K562 (cell line): ENCODE results near the gene YJU2. TPM values are rescaled to one million over a fixed set of nuclear protein-coding genes. Genes with fewer than 3 reads are reported as not detected.

Experiments
- ATF3 ChIP-seq, 2 experiments: fragments of 450-650 bp in 1 of 2; sonication (generic) in 1 of 2; formaldehyde crosslinking in 1 of 2; IDR thresholded peaks in 1 of 2; conservative IDR thresholded peaks in 1 of 2; 2 replicates each; pipeline versions ENCODE4 v1.6.1 to v1.8.1; 2016 to 2023; ENCODE audit warnings: mild to moderate bottlenecking in 2 of 2, moderate library complexity in 2 of 2, inconsistent platforms in 1 of 2, missing genetic modification reagents in 1 of 2
- BRD9 ChIP-seq: fragments of 450-650 bp; IDR thresholded peaks from 2 replicates; pipeline ENCODE4 v1.6.1; 2018; ENCODE audit warnings: low read depth; ENCODE audit not compliant: partially characterized antibody
- CEBPG ChIP-seq, 3 experiments: fragments of 200-800 bp in 1 of 3; sonication (Bioruptor generic) in 1 of 3; sonication (generic) in 1 of 3; formaldehyde crosslinking in 1 of 3; IDR thresholded peaks in 2 of 3; conservative IDR thresholded peaks in 1 of 3; 2 replicates each; pipeline versions ENCODE4 v1.6.1 to v1.8.0; 2016 to 2022; ENCODE audit warnings: missing compliant biosample characterization in 2 of 3, missing genetic modification characterization in 2 of 3, mild to moderate bottlenecking in 1 of 3, missing genetic modification reagents in 1 of 3
- CGGBP1 ChIP-seq: fragments of 250-450 bp; sonication (Bioruptor Pico); IDR thresholded peaks from 2 replicates; pipeline ENCODE4 v1.9.0; 2021; ENCODE audit warnings: mild to moderate bottlenecking
- CREM ChIP-seq: IDR thresholded peaks from 2 replicates; pipeline ENCODE4 v1.6.1; 2014; ENCODE audit warnings: antibody characterized with exemption, low read depth
- FOXP1 ChIP-seq: sonication (generic); formaldehyde crosslinking; IDR thresholded peaks from 2 replicates; pipeline ENCODE4 v1.8.0; 2022; ENCODE audit warnings: mild to moderate bottlenecking, missing genetic modification reagents
- L3MBTL2 ChIP-seq: fragments of 450-650 bp; IDR thresholded peaks from 2 replicates; pipeline ENCODE4 v1.6.1; 2016; ENCODE audit warnings: mild to moderate bottlenecking, moderate library complexity
- OTX1 ChIP-seq: fragments of 450-650 bp; formaldehyde crosslinking; IDR thresholded peaks from 2 replicates; pipeline ENCODE4 v1.4.0; 2022; ENCODE audit warnings: mild to moderate bottlenecking
- RAD21 ChIP-seq, 2 experiments: fragments of 250-450 bp in 1 of 2; fragments of 450-650 bp in 1 of 2; sonication (Bioruptor Pico) in 1 of 2; formaldehyde crosslinking in 1 of 2; IDR thresholded peaks in 1 of 2; conservative IDR thresholded peaks in 1 of 2; 2 replicates each; pipeline versions ENCODE4 v1.4.0 to v1.8.0; 2020 to 2022; ENCODE audit warnings: mild to moderate bottlenecking in 2 of 2, moderate library complexity in 1 of 2
- SP1 ChIP-seq: sonication (generic); formaldehyde crosslinking; IDR thresholded peaks from 2 replicates; pipeline ENCODE4 v1.8.1; 2022; ENCODE audit warnings: mild to moderate bottlenecking, missing genetic modification reagents
- ZNF445 ChIP-seq: fragments of 250-450 bp; sonication (Bioruptor Pico); IDR thresholded peaks from 2 replicates; pipeline ENCODE4 v1.4.0; 2020; ENCODE audit warnings: low read depth, mild to moderate bottlenecking, moderate library complexity
- polyA plus RNA-seq, 8 experiments: library from polyadenylated mRNA; depleted of rRNA in 4 of 8; stranded (reverse) in 5 of 8; unstranded in 3 of 8; fragments of >200 nt; fragmentation: Nextera tagmentation in 2 of 8; fragmentation: Illumina TruSeq in 1 of 8; extraction: Ambion mirVana in 2 of 8; extraction: Trizol in 1 of 8; gene quantifications; 2 replicates each; pipeline versions ENCODE4 v1.2.1 to v1.2.3, GENCODE V29; 2011 to 2014; ENCODE audit warnings: inconsistent platforms in 1 of 8, missing spikeins in 1 of 8
- total RNA-seq, 7 experiments: library from RNA; depleted of rRNA in 6 of 7; stranded (reverse); fragments of >200 nt in 6 of 7; fragmentation: Illumina TruSeq in 2 of 7; extraction: Trizol in 2 of 7; gene quantifications; 2 replicates each; pipeline versions ENCODE4 v1.2.1 to v1.2.3, GENCODE V29; 2011 to 2021; ENCODE audit warnings: low replicate concordance in 1 of 7
- TF ChIP-seq, protein P1 (sequence below), 2 experiments: fragments of 450-650 bp in 1 of 2; sonication (generic) in 1 of 2; formaldehyde crosslinking in 1 of 2; IDR thresholded peaks; 2 replicates each; pipeline versions ENCODE4 v1.7.1 to v1.9.0; 2016 to 2022; ENCODE audit warnings: inconsistent platforms in 1 of 2, mild to moderate bottlenecking in 1 of 2, missing genetic modification reagents in 1 of 2
- TF ChIP-seq, protein P2 (sequence below): fragments of 250-450 bp; sonication (Bioruptor Pico); IDR thresholded peaks from 2 replicates; pipeline ENCODE4 v1.5.0; 2021

YJU2 gene
- total and polyA plus RNA-seq, 9 of the 15 experiments (the other 6 are each of a cell fraction or from before 2014, with no cell fraction given) = 0.41 to 34.9 (median 19.3) TPM

DNA sequence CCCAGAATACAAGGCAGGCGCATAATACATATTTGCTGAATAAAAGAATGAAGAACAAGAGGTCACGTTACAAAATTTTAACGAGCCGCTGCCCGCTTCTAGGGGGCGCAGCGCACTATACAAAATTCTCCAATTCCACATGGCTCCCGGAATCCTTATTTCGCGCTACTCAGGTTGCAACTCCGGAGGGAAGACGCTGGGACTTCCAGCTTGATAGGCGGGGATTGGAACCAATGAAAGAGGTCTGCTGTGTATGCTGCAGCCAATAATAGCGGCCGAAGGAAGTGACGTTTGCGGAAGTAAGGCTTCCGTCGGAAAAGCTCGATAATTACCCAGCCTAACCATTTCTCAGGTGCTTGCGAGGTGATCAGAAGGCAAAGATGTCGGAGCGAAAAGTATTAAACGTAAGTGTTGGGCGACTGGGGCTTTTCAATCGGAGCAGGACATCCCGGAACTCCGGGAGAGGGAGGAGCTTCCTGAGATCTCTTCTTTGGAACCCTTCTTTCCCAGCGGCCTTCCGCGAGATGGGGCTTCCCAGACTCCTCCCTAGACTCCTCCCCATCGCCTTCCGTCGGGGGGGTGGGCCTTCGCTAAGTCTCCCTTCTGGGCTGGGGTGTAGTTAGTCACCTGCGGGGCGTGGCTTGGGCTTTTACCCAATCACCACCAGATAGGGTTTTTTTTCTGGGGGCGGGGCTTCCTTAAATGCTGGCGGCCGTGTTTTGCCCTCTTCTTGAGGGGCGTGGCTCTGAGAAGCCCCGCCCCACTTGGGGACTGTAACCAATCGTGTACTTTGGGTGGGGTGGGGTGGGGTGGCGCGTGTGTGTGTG is at the start of gene YJU2 (continued):
- TF ChIP-seq, protein P1, sequence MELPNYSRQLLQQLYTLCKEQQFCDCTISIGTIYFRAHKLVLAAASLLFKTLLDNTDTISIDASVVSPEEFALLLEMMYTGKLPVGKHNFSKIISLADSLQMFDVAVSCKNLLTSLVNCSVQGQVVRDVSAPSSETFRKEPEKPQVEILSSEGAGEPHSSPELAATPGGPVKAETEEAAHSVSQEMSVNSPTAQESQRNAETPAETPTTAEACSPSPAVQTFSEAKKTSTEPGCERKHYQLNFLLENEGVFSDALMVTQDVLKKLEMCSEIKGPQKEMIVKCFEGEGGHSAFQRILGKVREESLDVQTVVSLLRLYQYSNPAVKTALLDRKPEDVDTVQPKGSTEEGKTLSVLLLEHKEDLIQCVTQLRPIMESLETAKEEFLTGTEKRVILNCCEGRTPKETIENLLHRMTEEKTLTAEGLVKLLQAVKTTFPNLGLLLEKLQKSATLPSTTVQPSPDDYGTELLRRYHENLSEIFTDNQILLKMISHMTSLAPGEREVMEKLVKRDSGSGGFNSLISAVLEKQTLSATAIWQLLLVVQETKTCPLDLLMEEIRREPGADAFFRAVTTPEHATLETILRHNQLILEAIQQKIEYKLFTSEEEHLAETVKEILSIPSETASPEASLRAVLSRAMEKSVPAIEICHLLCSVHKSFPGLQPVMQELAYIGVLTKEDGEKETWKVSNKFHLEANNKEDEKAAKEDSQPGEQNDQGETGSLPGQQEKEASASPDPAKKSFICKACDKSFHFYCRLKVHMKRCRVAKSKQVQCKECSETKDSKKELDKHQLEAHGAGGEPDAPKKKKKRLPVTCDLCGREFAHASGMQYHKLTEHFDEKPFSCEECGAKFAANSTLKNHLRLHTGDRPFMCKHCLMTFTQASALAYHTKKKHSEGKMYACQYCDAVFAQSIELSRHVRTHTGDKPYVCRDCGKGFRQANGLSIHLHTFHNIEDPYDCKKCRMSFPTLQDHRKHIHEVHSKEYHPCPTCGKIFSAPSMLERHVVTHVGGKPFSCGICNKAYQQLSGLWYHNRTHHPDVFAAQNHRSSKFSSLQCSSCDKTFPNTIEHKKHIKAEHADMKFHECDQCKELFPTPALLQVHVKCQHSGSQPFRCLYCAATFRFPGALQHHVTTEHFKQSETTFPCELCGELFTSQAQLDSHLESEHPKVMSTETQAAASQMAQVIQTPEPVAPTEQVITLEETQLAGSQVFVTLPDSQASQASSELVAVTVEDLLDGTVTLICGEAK (IDR thresholded peaks at IDR 0.05) = peak; percentile 100
- TF ChIP-seq, protein P1 (CRISPR knock-in tag; IDR thresholded peaks at IDR 0.05) = no peak
- TF ChIP-seq, protein P2, sequence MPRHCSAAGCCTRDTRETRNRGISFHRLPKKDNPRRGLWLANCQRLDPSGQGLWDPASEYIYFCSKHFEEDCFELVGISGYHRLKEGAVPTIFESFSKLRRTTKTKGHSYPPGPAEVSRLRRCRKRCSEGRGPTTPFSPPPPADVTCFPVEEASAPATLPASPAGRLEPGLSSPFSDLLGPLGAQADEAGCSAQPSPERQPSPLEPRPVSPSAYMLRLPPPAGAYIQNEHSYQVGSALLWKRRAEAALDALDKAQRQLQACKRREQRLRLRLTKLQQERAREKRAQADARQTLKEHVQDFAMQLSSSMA (CRISPR knock-in tag) = no peak; the same call in 1 of the 2 replicates
- no peak for TF ChIP-seq CEBPG (CRISPR knock-in tag; IDR thresholded peaks at IDR 0.05)
- TF ChIP-seq CEBPG (tag; conservative IDR thresholded peaks at IDR 0.05 in 1 of 2, IDR thresholded peaks at IDR 0.05 in 1 of 2) = no peak
- peak; percentile 44 to 59; a peak in 3 of 4 replicates for TF ChIP-seq RAD21 (CRISPR knock-in tag; conservative IDR thresholded peaks at IDR 0.05 in 1 of 2, IDR thresholded peaks at IDR 0.05 in 1 of 2)
- 0 out of 2 replicates have a peak, but pooled peaks have one; percentile 42 for TF ChIP-seq OTX1
- TF ChIP-seq L3MBTL2 = peak; percentile 76; the same call in 1 of the 2 replicates
- 0 out of 2 replicates have a peak, but pooled peaks have one; percentile 8 for TF ChIP-seq CGGBP1 (CRISPR knock-in tag)
- no peak for TF ChIP-seq FOXP1 (CRISPR knock-in tag)
- TF ChIP-seq CREM = peak; percentile 97
- peak; percentile 48; the same call in 1 of the 2 replicates for TF ChIP-seq ATF3 (IDR thresholded peaks at IDR 0.05)
- TF ChIP-seq ATF3 (CRISPR knock-in tag; conservative IDR thresholded peaks at IDR 0.05) = peak; percentile 83
- peak; percentile 39; the same call in 1 of the 2 replicates for TF ChIP-seq SP1 (CRISPR knock-in tag)
- peak; percentile 72 for TF ChIP-seq BRD9
- no peak for TF ChIP-seq ZNF445 (CRISPR knock-in tag)
